IMR-90 (cell line): ENCODE measurements around the gene MTTP.

Experiments used
- BHLHE40 ChIP-seq: fragments of 150-350 bp; IDR thresholded peaks from 2 replicates; pipeline ENCODE4 v1.6.1; 2016; ENCODE audit warnings: mild to moderate bottlenecking, low read depth, low read length
- CEBPB ChIP-seq: IDR thresholded peaks from 2 replicates; pipeline ENCODE4 v1.6.1; 2012; ENCODE audit warnings: low read depth, low read length, improper control_type of control experiment
- CHD1 ChIP-seq: IDR thresholded peaks from 2 replicates; pipeline ENCODE4 v1.6.1; 2012; ENCODE audit warnings: low read depth, low read length, improper control_type of control experiment
- FOS ChIP-seq: fragments of 150-350 bp; IDR thresholded peaks from 2 replicates; pipeline ENCODE4 v1.6.1; 2016; ENCODE audit warnings: low read depth, low read length
- MAFK ChIP-seq: IDR thresholded peaks from 2 replicates; pipeline ENCODE4 v1.6.1; 2012; ENCODE audit warnings: low read depth, low read length, improper control_type of control experiment
- MAZ ChIP-seq: IDR thresholded peaks from 2 replicates; pipeline ENCODE4 v1.6.1; 2012; ENCODE audit warnings: low read depth, mild to moderate bottlenecking, low read length, improper control_type of control experiment, moderate library complexity, borderline replicate concordance
- MXI1 ChIP-seq: IDR thresholded peaks from 2 replicates; pipeline ENCODE4 v1.6.1; 2012; ENCODE audit warnings: low read depth, mild to moderate bottlenecking, low read length, moderate library complexity, borderline replicate concordance
- POLR2A ChIP-seq: IDR thresholded peaks from 2 replicates; pipeline ENCODE4 v1.6.1; 2012; ENCODE audit warnings: mild to moderate bottlenecking, low read depth, low read length
- RAD21 ChIP-seq: IDR thresholded peaks from 2 replicates; pipeline ENCODE4 v1.6.1; 2012; ENCODE audit warnings: low read length, improper control_type of control experiment
- RFX5 ChIP-seq: IDR thresholded peaks from 2 replicates; pipeline ENCODE4 v1.8.0; 2012; ENCODE audit warnings: low read depth, mild to moderate bottlenecking, low read length, moderate library complexity
- TF ChIP-seq, protein P1 (sequence below): conservative IDR thresholded peaks from 2 replicates; pipeline ENCODE4 v1.5.1; 2012; ENCODE audit warnings: mild to moderate bottlenecking, low read depth, low read length, improper control_type of control experiment
- TF ChIP-seq, protein P2 (sequence below): fragments of 150-350 bp; IDR thresholded peaks from 2 replicates; pipeline ENCODE4 v1.6.1; 2017; ENCODE audit warnings: mild to moderate bottlenecking, antibody characterized with exemption, low read length, low read depth
- TF ChIP-seq, protein P3 (sequence below): fragments of 150-350 bp; IDR thresholded peaks from 2 replicates; pipeline ENCODE4 v1.6.1; 2016; ENCODE audit warnings: low read depth, mild to moderate bottlenecking, low read length, moderate library complexity, borderline replicate concordance

DNA sequence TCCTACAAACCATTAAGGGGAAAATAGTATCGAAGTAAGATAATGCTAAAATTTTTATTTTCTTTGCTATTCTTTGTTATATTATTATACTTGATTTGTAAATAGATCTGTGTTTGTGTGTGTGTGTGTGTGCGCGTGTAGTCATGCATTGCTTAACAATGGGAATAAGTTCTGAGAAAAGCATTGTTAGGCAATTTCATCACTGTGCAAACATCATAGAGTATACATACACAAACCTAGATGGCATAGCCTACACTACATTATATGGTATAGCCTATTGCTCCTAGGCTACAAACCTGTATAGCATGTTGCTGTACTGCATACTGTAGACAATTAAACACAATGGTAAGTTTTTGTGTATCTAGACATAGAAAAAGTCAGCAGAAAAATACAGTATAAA lies 17.1 kb downstream of the MTTP start:
- TF ChIP-seq POLR2A: no peak
- TF ChIP-seq, protein P1, sequence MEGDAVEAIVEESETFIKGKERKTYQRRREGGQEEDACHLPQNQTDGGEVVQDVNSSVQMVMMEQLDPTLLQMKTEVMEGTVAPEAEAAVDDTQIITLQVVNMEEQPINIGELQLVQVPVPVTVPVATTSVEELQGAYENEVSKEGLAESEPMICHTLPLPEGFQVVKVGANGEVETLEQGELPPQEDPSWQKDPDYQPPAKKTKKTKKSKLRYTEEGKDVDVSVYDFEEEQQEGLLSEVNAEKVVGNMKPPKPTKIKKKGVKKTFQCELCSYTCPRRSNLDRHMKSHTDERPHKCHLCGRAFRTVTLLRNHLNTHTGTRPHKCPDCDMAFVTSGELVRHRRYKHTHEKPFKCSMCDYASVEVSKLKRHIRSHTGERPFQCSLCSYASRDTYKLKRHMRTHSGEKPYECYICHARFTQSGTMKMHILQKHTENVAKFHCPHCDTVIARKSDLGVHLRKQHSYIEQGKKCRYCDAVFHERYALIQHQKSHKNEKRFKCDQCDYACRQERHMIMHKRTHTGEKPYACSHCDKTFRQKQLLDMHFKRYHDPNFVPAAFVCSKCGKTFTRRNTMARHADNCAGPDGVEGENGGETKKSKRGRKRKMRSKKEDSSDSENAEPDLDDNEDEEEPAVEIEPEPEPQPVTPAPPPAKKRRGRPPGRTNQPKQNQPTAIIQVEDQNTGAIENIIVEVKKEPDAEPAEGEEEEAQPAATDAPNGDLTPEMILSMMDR: no peak
- no peak for TF ChIP-seq BHLHE40
- TF ChIP-seq RFX5: no peak
- TF ChIP-seq, protein P2, sequence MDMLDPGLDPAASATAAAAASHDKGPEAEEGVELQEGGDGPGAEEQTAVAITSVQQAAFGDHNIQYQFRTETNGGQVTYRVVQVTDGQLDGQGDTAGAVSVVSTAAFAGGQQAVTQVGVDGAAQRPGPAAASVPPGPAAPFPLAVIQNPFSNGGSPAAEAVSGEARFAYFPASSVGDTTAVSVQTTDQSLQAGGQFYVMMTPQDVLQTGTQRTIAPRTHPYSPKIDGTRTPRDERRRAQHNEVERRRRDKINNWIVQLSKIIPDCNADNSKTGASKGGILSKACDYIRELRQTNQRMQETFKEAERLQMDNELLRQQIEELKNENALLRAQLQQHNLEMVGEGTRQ: no peak
- no peak for TF ChIP-seq CHD1
- no peak for TF ChIP-seq CEBPB
- no peak for TF ChIP-seq MXI1
- TF ChIP-seq RAD21: no peak
- TF ChIP-seq, protein P3, sequence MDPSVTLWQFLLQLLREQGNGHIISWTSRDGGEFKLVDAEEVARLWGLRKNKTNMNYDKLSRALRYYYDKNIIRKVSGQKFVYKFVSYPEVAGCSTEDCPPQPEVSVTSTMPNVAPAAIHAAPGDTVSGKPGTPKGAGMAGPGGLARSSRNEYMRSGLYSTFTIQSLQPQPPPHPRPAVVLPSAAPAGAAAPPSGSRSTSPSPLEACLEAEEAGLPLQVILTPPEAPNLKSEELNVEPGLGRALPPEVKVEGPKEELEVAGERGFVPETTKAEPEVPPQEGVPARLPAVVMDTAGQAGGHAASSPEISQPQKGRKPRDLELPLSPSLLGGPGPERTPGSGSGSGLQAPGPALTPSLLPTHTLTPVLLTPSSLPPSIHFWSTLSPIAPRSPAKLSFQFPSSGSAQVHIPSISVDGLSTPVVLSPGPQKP: no peak
- no peak for TF ChIP-seq FOS
- TF ChIP-seq MAZ: no peak
- no peak for TF ChIP-seq MAFK
